ENCODE measurements around the gene TBC1D10A. TPM values are rescaled to one million over a fixed set of nuclear protein-coding genes. Genes with fewer than 3 reads are reported as not detected.
A peak's percentile ranks its signal among the peaks of the same experiment; 100 is the strongest.

Gene TBC1D10A
- total RNA-seq, 1 experiment from 2014 or later = 18.6 TPM

- Histone ChIP-seq H3K9ac (ENCODE audit: low read length) (peak within 1 kb of the TSS; percentile 95), H3K27ac (ENCODE audit: low read depth, low read length) (peak within 1 kb of the TSS; percentile 92), H3K4me1 (ENCODE audit: control insufficient read depth in 1 of 2, insufficient read depth in 2 of 2, low read length in 2 of 2) (peaks cover 12 to 22% of the 10 kb centered on the region in 2 experiments; a peak in 3 of 4 replicates), H3K9me3 (ENCODE audit: control insufficient read depth in 1 of 2, insufficient read depth in 1 of 2, low read depth in 1 of 2, low read length in 2 of 2) (no peaks in the 10 kb centered on the region), H3K9me2 (ENCODE audit: insufficient read depth) (no peaks in the 10 kb centered on the region), H3K4me2 (ENCODE audit: low read length) (peak within 1 kb of the TSS; percentile 91), H3K36me3 (ENCODE audit: control insufficient read depth in 1 of 2, insufficient read depth in 2 of 2, low read length in 2 of 2) (peaks cover 13 to 15% of the 10 kb centered on the region in 2 experiments; a peak in 3 of 4 replicates), H3K79me2 (ENCODE audit: insufficient read depth, low read length) (peaks cover 49% of the 10 kb centered on the region), H3K27me3 (ENCODE audit: insufficient read depth, low read length) (no peaks in the 10 kb centered on the region), H4K20me1 (ENCODE audit: insufficient read depth) (no peaks in the 10 kb centered on the region), H2AFZ (ENCODE audit: low read depth, low read length, poor library complexity, severe bottlenecking) (peak within 1 kb of the TSS; percentile 56), H3K4me3 (replicated peaks in 1 of 2; ENCODE audit: low read depth in 1 of 2, low read length in 2 of 2) (peak within 1 kb of the TSS; percentile 93 to 96)
- DNase-seq (ENCODE audit: low read depth, low spot score) (peak; percentile 59), ATAC-seq (peak; percentile 88)
- ChIA-PET POLR2A (interaction anchor here (1.0 to 1.3 kb wide), 7 partner anchors 9 to 68 kb away, joined by 3 to 6 read pairs (median 4); partner anchors contain the start of genes SEC14L2 and TBC1D10A), CTCF (interaction anchor here (1.1 to 2.2 kb wide), 3 partner anchors 29 to 69 kb away, joined by 4 to 12 read pairs (median 7); partner anchors contain the start of gene RNF215), RAD21 (ENCODE audit: low non-redundant PET in 1 of 2, low total read pairs in 2 of 2, uncharacterized antibody in 2 of 2, unreplicated experiment in 2 of 2) (interaction anchor here (0.5 to 1.4 kb wide), 4 partner anchors 29 to 148 kb away, joined by 3 to 4 read pairs (median 4); partner anchors contain the start of gene TBC1D10A (in 1 of the 2))
- BruUV-seq (replicated peaks) = no TSS peak
- intact Hi-C loops (cut with micrococcal nuclease) = no loop called here
- TF ChIP-seq SP1 (IDR thresholded peaks at IDR 0.05; ENCODE audit: low read depth) (no peak; the same call in 1 of the 2 replicates), YY1 (IDR thresholded peaks at IDR 0.05; ENCODE audit: extremely low read depth, insufficient replicate concordance, low read depth, low read length) (peak; percentile 91), CBX3 (IDR thresholded peaks at IDR 0.05; ENCODE audit: low read depth) (peak; percentile 30; the same call in 1 of the 2 replicates), EZH2phosphoT487 (IDR thresholded peaks at IDR 0.05; ENCODE audit: borderline replicate concordance) (no peak), CEBPB (IDR thresholded peaks at IDR 0.05; ENCODE audit: low read depth) (no peak), EGR1 (IDR thresholded peaks at IDR 0.05; ENCODE audit: low read depth) (peak; percentile 43; the same call in 1 of the 2 replicates), SIN3A (IDR thresholded peaks at IDR 0.05; ENCODE audit: low read depth) (peak; percentile 97), ATF3 (IDR thresholded peaks at IDR 0.05) (no peak), ZBTB33 (IDR thresholded peaks at IDR 0.05; ENCODE audit: extremely low read depth, insufficient replicate concordance, low read length) (peak; percentile 4), POLR2AphosphoS5 (IDR thresholded peaks at IDR 0.05; ENCODE audit: low read depth, low read length) (peak; percentile 91), ZFX (IDR thresholded peaks at IDR 0.05) (peak; percentile 90), ZNF274 (IDR thresholded peaks at IDR 0.05; ENCODE audit: low read depth, low read length) (no peak), ELF1 (IDR thresholded peaks at IDR 0.05; ENCODE audit: borderline replicate concordance, low read depth) (peak; percentile 77), TCF7L2 (IDR thresholded peaks at IDR 0.05; ENCODE audit: borderline replicate concordance, extremely low read depth, insufficient read depth, insufficient read length) (peak; percentile 37)
- TF ChIP-seq, protein P1, sequence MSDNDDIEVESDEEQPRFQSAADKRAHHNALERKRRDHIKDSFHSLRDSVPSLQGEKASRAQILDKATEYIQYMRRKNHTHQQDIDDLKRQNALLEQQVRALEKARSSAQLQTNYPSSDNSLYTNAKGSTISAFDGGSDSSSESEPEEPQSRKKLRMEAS (IDR thresholded peaks at IDR 0.05) = peak; percentile 79; the same call in 1 of the 2 replicates
- TF ChIP-seq, protein P2, sequence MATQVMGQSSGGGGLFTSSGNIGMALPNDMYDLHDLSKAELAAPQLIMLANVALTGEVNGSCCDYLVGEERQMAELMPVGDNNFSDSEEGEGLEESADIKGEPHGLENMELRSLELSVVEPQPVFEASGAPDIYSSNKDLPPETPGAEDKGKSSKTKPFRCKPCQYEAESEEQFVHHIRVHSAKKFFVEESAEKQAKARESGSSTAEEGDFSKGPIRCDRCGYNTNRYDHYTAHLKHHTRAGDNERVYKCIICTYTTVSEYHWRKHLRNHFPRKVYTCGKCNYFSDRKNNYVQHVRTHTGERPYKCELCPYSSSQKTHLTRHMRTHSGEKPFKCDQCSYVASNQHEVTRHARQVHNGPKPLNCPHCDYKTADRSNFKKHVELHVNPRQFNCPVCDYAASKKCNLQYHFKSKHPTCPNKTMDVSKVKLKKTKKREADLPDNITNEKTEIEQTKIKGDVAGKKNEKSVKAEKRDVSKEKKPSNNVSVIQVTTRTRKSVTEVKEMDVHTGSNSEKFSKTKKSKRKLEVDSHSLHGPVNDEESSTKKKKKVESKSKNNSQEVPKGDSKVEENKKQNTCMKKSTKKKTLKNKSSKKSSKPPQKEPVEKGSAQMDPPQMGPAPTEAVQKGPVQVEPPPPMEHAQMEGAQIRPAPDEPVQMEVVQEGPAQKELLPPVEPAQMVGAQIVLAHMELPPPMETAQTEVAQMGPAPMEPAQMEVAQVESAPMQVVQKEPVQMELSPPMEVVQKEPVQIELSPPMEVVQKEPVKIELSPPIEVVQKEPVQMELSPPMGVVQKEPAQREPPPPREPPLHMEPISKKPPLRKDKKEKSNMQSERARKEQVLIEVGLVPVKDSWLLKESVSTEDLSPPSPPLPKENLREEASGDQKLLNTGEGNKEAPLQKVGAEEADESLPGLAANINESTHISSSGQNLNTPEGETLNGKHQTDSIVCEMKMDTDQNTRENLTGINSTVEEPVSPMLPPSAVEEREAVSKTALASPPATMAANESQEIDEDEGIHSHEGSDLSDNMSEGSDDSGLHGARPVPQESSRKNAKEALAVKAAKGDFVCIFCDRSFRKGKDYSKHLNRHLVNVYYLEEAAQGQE (IDR thresholded peaks at IDR 0.05; ENCODE audit: low read depth) = no peak
These were observed 29.9 kb upstream of the TBC1D10A start, which contains the start of the genes CCDC157 and SF3A1 for GRCh38 chr22:30356449-30357235. CCDC157 (plus strand) TSS chr22:30357007; CDS start chr22:30366001, 8,994 bp downstream. SF3A1 (minus strand) TSS chr22:30356894; CDS start chr22:30356792, 102 bp downstream.

Data from HCT116 (cell line).